Fibroblast of mammary gland (primary cell): Measurements from ENCODE around the gene CHL1.

Experiments used
- DNase-seq: peaks from one replicate; pipeline ENCODE4 v3.0.0-alpha.2; 2010; ENCODE audit warnings: low read depth
- H3K4me3 ChIP-seq: 2 replicates; pipeline ENCODE4 v1.5.1; 2011; ENCODE audit warnings: low read depth, mild to moderate bottlenecking, low read length, moderate library complexity; ENCODE audit not compliant: control insufficient read depth
- CTCF ChIP-seq: conservative IDR thresholded peaks from 2 replicates; pipeline ENCODE4 v1.5.1; 2011; ENCODE audit warnings: low read depth, low read length, inconsistent platforms; ENCODE audit not compliant: control insufficient read depth, insufficient read depth

The CHL1 gene

GRCh38 chr3:291028-291427, 94.5 kb downstream of the CHL1 start:
- no peak for DNase-seq
- no peak for TF ChIP-seq CTCF
- no peak overlapping the region for H3K4me3 ChIP-seq

GRCh38 chr3:291646-292436, 95.3 kb downstream of the CHL1 start:
- H3K4me3 ChIP-seq: no peak overlapping the region
- no peak for TF ChIP-seq CTCF
- no peak for DNase-seq

- no peak for DNase-seq
- H3K4me3 ChIP-seq: no peak overlapping the region
- no peak for TF ChIP-seq CTCF
Measured at GRCh38 chr3:294096-294495, 97.5 kb downstream of the CHL1 start.

- H3K4me3 ChIP-seq: no peak overlapping the region
- no peak for TF ChIP-seq CTCF
- no peak for DNase-seq
Measured at GRCh38 chr3:294581-294980, 98.0 kb downstream of the CHL1 start.

- no peak overlapping the region for H3K4me3 ChIP-seq
- TF ChIP-seq CTCF: no peak
- DNase-seq: no peak
Measured at GRCh38 chr3:295166-295565, 98.6 kb downstream of the CHL1 start.

- H3K4me3 ChIP-seq: no peak overlapping the region
- TF ChIP-seq CTCF: no peak
- no peak for DNase-seq
Measured at GRCh38 chr3:297585-297984, 101.0 kb downstream of the CHL1 start.
